Activated CD4-positive, alpha-beta memory T cell treated with anti-CD3 and anti-CD28 coated beads for 36 hours (primary cell): ENCODE results near the gene TGFBR2. TPM values are rescaled to one million over a fixed set of nuclear protein-coding genes. Genes with fewer than 3 reads are reported as not detected.
A peak's percentile ranks its signal among the peaks of the same experiment; 100 is the strongest.
"Not testable (repeated sequence)": the region's sequence is repeated elsewhere in the genome, so short reads cannot be mapped to it uniquely, and the experiment has no call there.

Source experiments
- CTCF ChIA-PET: fragments of 350-600 bp; sonication (Branson Sonifier 250); formaldehyde crosslinking; loops from one replicate; lab custom pipeline; 2021; ENCODE audit warnings: antibody characterized with exemption, inconsistent platforms; lab: Charles Lee
- POLR2A ChIA-PET: fragments of 350-600 bp; sonication (Branson Sonifier 250); formaldehyde crosslinking; loops from one replicate; lab custom pipeline; 2021; ENCODE audit warnings: antibody characterized with exemption; lab: Charles Lee
- DNase-seq: peaks from one replicate; pipeline ENCODE4 v3.0.0-alpha.2; 2020
- H3K27ac Mint-ChIP-seq: one replicate; pipeline ENCODE4 v1.8.0; 2021; ENCODE audit warnings: mixed read lengths
- H3K27me3 Mint-ChIP-seq: one replicate; pipeline ENCODE4 v1.8.0; 2021; ENCODE audit warnings: mixed read lengths
- H3K36me3 Mint-ChIP-seq: one replicate; pipeline ENCODE4 v1.8.0; 2021; ENCODE audit warnings: mixed read lengths
- H3K4me1 Mint-ChIP-seq: one replicate; pipeline ENCODE4 v1.8.0; 2021; ENCODE audit warnings: low read depth, mixed read lengths
- H3K4me3 Mint-ChIP-seq: one replicate; pipeline ENCODE4 v1.8.0; 2021; ENCODE audit warnings: mild to moderate bottlenecking, mixed read lengths
- H3K9me3 Mint-ChIP-seq: one replicate; pipeline ENCODE4 v1.8.0; 2021; ENCODE audit warnings: mixed read lengths
- intact Hi-C: fragments of 100-400 bp; cut with micrococcal nuclease; formaldehyde crosslinking; loops from one replicate; pipeline ENCODE4 v1.15.1; 2023
- total RNA-seq, 2 experiments: library from RNA; stranded (reverse); gene quantifications; one replicate each; pipeline ENCODE4 v1.2.3, GENCODE V29; 2021

Gene TGFBR2
- total RNA-seq, 2 experiments from 2014 or later: 36.8 to 37.0 TPM

- ChIA-PET CTCF (interaction anchor here (0.6 to 1.2 kb wide), 3 partner anchors 348 to 468 kb away, joined by 3 read pairs; no protein-coding TSS in a partner anchor), POLR2A (interaction anchor here (0.9 to 1.7 kb wide), 4 partner anchors 9 to 59 kb away, joined by 3 to 6 read pairs (median 3); no protein-coding TSS in a partner anchor)
- peaks cover 52% of the 10 kb centered on the region for H3K36me3 Mint-ChIP-seq
- H3K27ac Mint-ChIP-seq: peak overlapping the region; percentile 85
- H3K4me1 Mint-ChIP-seq: peaks cover 92% of the 10 kb centered on the region
- peak; percentile 49 for DNase-seq
- H3K4me3 Mint-ChIP-seq: peak overlapping the region; percentile 5
- intact Hi-C loops: loop anchor here (1.0 to 2.0 kb wide), 2 partner anchors 9 to 16 kb away; no protein-coding TSS in a partner anchor
- no peaks in the 10 kb centered on the region for H3K9me3 Mint-ChIP-seq
- no peaks in the 10 kb centered on the region for H3K27me3 Mint-ChIP-seq
Measured at GRCh38 chr3:30667280-30667651, 60.9 kb downstream of the TGFBR2 start.

DNA sequence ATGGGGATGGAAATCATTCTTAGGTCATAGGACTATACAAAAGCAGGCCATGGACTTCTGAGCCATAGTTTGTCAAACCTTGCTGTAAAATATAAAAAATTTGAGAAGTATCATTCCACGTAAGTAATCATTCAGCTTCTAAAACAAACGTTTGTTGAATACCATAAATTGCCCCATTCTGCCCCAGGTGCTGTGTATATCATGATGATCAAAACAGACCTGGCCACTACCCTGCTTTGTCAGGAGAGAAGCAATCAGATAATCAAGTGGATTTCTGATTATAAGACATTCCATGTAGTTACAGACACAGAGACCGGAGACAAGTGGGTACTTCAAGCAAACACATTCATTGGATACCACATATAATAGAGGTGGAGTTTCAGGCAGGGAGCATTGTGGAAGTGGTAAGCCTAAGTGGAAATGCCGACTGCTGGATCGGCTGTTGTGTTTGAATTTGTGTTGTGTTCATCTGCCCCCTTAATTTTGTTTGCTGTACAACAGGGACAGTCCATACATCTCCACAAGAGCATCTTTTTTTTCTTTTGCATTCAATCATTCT, 61.7 kb downstream of the TGFBR2 start:
- Mint-ChIP-seq H3K27me3 (no peaks in the 10 kb centered on the region), H3K9me3 (no peaks in the 10 kb centered on the region), H3K4me3 (no peak overlapping the region), H3K36me3 (peaks cover 55% of the 10 kb centered on the region), H3K4me1 (peaks cover 92% of the 10 kb centered on the region), H3K27ac (peak overlapping the region; percentile 62)
- no peak for DNase-seq
- intact Hi-C loops: no loop called here
- ChIA-PET POLR2A (no interaction called here), CTCF (no interaction called here)

DNA sequence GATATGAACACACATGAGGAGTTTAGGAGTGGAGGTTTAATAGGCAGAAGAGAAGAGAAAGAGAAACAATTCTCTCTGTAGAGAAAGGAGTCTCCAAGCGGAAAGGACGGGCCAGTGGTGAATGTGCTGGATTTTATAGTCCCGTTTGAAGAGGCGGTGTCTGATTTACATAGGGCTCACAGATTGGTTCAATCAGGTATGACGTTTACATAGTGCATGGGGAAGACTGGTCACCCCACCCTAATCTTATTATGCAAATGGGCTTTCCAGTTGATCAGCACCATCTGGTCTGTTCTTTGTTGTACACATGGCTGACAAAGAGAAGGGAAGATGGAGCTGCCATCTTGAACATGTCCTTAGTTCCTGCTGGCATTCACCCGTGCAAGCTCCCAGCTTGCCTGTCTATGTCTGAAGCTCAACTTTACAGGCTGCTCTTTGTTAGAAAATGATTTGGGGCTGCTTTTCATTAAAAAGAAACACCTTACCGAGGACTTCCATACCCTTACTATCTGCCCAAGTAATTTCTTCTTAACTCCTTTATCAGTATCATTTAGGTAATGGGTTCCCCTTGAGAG, 63.0 kb downstream of the TGFBR2 start:
- POLR2A ChIA-PET: interaction anchor here (0.7 kb wide), 1 partner anchor 11 kb away, joined by 3 read pairs; no protein-coding TSS in a partner anchor
- H3K4me1 Mint-ChIP-seq: peaks cover 89% of the 10 kb centered on the region
- intact Hi-C loops, CTCF ChIA-PET, DNase-seq, H3K9me3 Mint-ChIP-seq, H3K4me3 Mint-ChIP-seq, H3K27ac Mint-ChIP-seq, H3K27me3 Mint-ChIP-seq: not testable (repeated sequence)
- H3K36me3 Mint-ChIP-seq: peaks cover 59% of the 10 kb centered on the region

GRCh38 chr3:30670292-30670691, 63.9 kb downstream of the TGFBR2 start:
- no peaks in the 10 kb centered on the region for H3K9me3 Mint-ChIP-seq
- peaks cover 87% of the 10 kb centered on the region for H3K4me1 Mint-ChIP-seq
- no peak overlapping the region for H3K4me3 Mint-ChIP-seq
- peaks cover 66% of the 10 kb centered on the region for H3K36me3 Mint-ChIP-seq
- POLR2A ChIA-PET: interaction anchor here (1.2 kb wide), 1 partner anchor 8 kb away, joined by 4 read pairs; no protein-coding TSS in a partner anchor
- CTCF ChIA-PET: no interaction called here
- peak overlapping the region; percentile 9 for H3K27ac Mint-ChIP-seq
- H3K27me3 Mint-ChIP-seq: no peaks in the 10 kb centered on the region
- intact Hi-C loops: no loop called here
- DNase-seq: no peak

DNA sequence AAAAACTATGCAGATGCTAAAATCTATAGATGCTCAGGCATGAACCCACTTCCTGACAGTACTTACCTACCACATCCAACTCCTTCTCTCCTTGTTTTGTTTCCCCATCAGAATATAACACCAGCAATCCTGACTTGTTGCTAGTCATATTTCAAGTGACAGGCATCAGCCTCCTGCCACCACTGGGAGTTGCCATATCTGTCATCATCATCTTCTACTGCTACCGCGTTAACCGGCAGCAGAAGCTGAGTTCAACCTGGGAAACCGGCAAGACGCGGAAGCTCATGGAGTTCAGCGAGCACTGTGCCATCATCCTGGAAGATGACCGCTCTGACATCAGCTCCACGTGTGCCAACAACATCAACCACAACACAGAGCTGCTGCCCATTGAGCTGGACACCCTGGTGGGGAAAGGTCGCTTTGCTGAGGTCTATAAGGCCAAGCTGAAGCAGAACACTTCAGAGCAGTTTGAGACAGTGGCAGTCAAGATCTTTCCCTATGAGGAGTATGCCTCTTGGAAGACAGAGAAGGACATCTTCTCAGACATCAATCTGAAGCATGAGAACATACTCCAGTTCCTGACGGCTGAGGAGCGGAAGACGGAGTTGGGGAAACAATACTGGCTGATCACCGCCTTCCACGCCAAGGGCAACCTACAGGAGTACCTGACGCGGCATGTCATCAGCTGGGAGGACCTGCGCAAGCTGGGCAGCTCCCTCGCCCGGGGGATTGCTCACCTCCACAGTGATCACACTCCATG, 65.3 kb downstream of the TGFBR2 start:
- no peak for DNase-seq
- Mint-ChIP-seq H3K9me3 (no peaks in the 10 kb centered on the region), H3K4me3 (peak overlapping the region; percentile 46), H3K27ac (peak overlapping the region; percentile 46), H3K4me1 (peaks cover 89% of the 10 kb centered on the region), H3K27me3 (no peaks in the 10 kb centered on the region), H3K36me3 (peaks cover 78% of the 10 kb centered on the region)
- POLR2A ChIA-PET: interaction anchor here (1.1 to 2.0 kb wide), 4 partner anchors 9 to 63 kb away, joined by 3 to 7 read pairs (median 4); no protein-coding TSS in a partner anchor
- CTCF ChIA-PET: interaction anchor here (1.2 to 1.5 kb wide), 2 partner anchors 21 to 23 kb away, joined by 3 read pairs; no protein-coding TSS in a partner anchor
- intact Hi-C loops: no loop called here

DNA sequence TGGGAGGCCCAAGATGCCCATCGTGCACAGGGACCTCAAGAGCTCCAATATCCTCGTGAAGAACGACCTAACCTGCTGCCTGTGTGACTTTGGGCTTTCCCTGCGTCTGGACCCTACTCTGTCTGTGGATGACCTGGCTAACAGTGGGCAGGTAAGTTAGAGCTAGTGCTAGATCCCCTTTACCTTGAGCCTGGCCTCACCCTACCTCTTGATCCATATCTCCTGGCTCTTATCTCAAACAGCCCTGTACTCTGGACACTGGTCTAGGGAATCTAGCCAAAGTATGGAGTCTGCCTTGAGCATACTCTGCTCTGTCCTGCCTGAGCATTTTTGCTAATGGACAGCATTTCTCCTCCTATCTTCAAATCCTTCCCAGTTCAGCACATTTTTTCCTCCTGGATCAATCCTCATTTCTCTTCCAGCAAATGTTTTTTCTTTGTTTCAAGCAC, 65.9 kb downstream of the TGFBR2 start:
- Mint-ChIP-seq H3K4me1 (peaks cover 90% of the 10 kb centered on the region), H3K27ac (peak overlapping the region; percentile 46), H3K36me3 (peaks cover 84% of the 10 kb centered on the region), H3K4me3 (peak overlapping the region; percentile 46), H3K9me3 (no peaks in the 10 kb centered on the region), H3K27me3 (no peaks in the 10 kb centered on the region)
- ChIA-PET POLR2A (interaction anchor here (1.1 to 2.0 kb wide), 3 partner anchors 14 to 64 kb away, joined by 3 to 7 read pairs (median 4); no protein-coding TSS in a partner anchor), CTCF (interaction anchor here (1.2 to 1.5 kb wide), 2 partner anchors 21 to 22 kb away, joined by 3 read pairs; no protein-coding TSS in a partner anchor)
- no peak for DNase-seq
- intact Hi-C loops: no loop called here

- ChIA-PET POLR2A (interaction anchor here (2.0 kb wide), 1 partner anchor 15 kb away, joined by 7 read pairs; no protein-coding TSS in a partner anchor), CTCF (no interaction called here)
- peaks cover 87% of the 10 kb centered on the region for H3K36me3 Mint-ChIP-seq
- no peak for DNase-seq
- no peaks in the 10 kb centered on the region for H3K9me3 Mint-ChIP-seq
- intact Hi-C loops: no loop called here
- H3K27me3 Mint-ChIP-seq: no peaks in the 10 kb centered on the region
- peak overlapping the region; percentile 46 for H3K4me3 Mint-ChIP-seq
- H3K27ac Mint-ChIP-seq: peak overlapping the region; percentile 46
- peaks cover 90% of the 10 kb centered on the region for H3K4me1 Mint-ChIP-seq
Measured at GRCh38 chr3:30672959-30673358, 66.6 kb downstream of the TGFBR2 start.

- Mint-ChIP-seq H3K27me3 (no peaks in the 10 kb centered on the region), H3K9me3 (no peaks in the 10 kb centered on the region), H3K36me3 (peaks cover 84% of the 10 kb centered on the region), H3K4me3 (peak overlapping the region; percentile 27), H3K27ac (peak overlapping the region; percentile 39), H3K4me1 (peaks cover 86% of the 10 kb centered on the region)
- intact Hi-C loops: no loop called here
- POLR2A ChIA-PET: no interaction called here
- no peak for DNase-seq
- CTCF ChIA-PET: interaction anchor here (1.4 kb wide), 1 partner anchor 354 kb away, joined by 3 read pairs; no protein-coding TSS in a partner anchor
Measured at GRCh38 chr3:30673425-30674341, 67.3 kb downstream of the TGFBR2 start.

GRCh38 chr3:30675006-30675405, 68.6 kb downstream of the TGFBR2 start:
- no peak overlapping the region for H3K4me3 Mint-ChIP-seq
- H3K36me3 Mint-ChIP-seq: peaks cover 81% of the 10 kb centered on the region
- ChIA-PET CTCF (interaction anchor here (0.7 to 1.4 kb wide), 2 partner anchors 43 to 356 kb away, joined by 3 read pairs; no protein-coding TSS in a partner anchor), POLR2A (no interaction called here)
- H3K27ac Mint-ChIP-seq: peak overlapping the region; percentile 39
- DNase-seq: no peak
- peaks cover 84% of the 10 kb centered on the region for H3K4me1 Mint-ChIP-seq
- intact Hi-C loops: no loop called here
- H3K27me3 Mint-ChIP-seq: no peaks in the 10 kb centered on the region
- no peaks in the 10 kb centered on the region for H3K9me3 Mint-ChIP-seq

GRCh38 chr3:30675774-30676173, 69.4 kb downstream of the TGFBR2 start:
- H3K27ac Mint-ChIP-seq: peak overlapping the region; percentile 48
- H3K9me3 Mint-ChIP-seq: no peaks in the 10 kb centered on the region
- peak overlapping the region; percentile 17 for H3K4me3 Mint-ChIP-seq
- ChIA-PET CTCF (interaction anchor here (3.6 kb wide), 1 partner anchor 17 kb away, joined by 15 read pairs; no protein-coding TSS in a partner anchor), POLR2A (interaction anchor here (1.6 to 1.7 kb wide), 2 partner anchors 20 to 71 kb away, joined by 4 to 5 read pairs; no protein-coding TSS in a partner anchor)
- H3K4me1 Mint-ChIP-seq: peaks cover 85% of the 10 kb centered on the region
- peaks cover 83% of the 10 kb centered on the region for H3K36me3 Mint-ChIP-seq
- no peaks in the 10 kb centered on the region for H3K27me3 Mint-ChIP-seq
- intact Hi-C loops: no loop called here
- DNase-seq: no peak
